Mononuclear cell (primary cell): ENCODE data around the gene SCLT1. TPM values are rescaled to one million over a fixed set of nuclear protein-coding genes. Genes with fewer than 3 reads are reported as not detected.

Experiments used
- H3K27me3 ChIP-seq: 2 replicates; pipeline ENCODE4 v1.6.0; 2011; ENCODE audit warnings: low read length, control low read depth; ENCODE audit not compliant: insufficient read depth
- H3K4me1 ChIP-seq: 2 replicates; pipeline ENCODE4 v1.5.1; 2011; ENCODE audit warnings: mild to moderate bottlenecking, low read length, control low read depth; ENCODE audit not compliant: insufficient read depth
- H3K4me3 ChIP-seq: 2 replicates; pipeline ENCODE4 v1.5.1; 2011; ENCODE audit warnings: mild to moderate bottlenecking, low read length, moderate library complexity
- H3K9me3 ChIP-seq: 2 replicates; pipeline ENCODE4 v1.5.1; 2011; ENCODE audit warnings: low read depth, mild to moderate bottlenecking, control low read depth, low read length
- total RNA-seq: library from RNA; depleted of rRNA; stranded (reverse); fragments of >200 nt; gene quantifications from one replicate; pipeline ENCODE4 v1.2.3, GENCODE V29; 2012

Gene SCLT1
- total RNA-seq, 1 donor = 48.4 TPM

DNA sequence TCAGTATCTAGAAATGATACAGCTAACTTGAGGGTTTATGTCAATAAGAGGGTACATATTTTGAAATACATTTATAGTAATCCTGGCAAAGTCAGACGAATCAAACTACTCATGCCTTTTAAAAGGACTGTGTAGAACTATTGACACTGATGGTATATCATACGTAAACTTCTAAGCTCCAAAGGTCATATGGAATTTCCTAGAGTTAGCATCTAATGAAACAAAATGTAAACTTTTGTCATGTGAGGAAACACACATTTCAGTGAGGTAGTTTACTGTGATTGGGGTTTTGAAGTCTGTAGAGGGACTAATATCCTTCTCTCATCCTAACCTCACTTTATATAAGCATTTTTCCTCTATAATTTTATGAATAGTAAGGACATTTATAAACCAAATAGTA lies 138.4 kb downstream of the SCLT1 start:
- H3K27me3 ChIP-seq = no peaks in the 10 kb centered on the region
- H3K4me1 ChIP-seq = peaks cover 10% of the 10 kb centered on the region
- no peaks in the 10 kb centered on the region for H3K9me3 ChIP-seq
- H3K4me3 ChIP-seq = no peak overlapping the region

DNA sequence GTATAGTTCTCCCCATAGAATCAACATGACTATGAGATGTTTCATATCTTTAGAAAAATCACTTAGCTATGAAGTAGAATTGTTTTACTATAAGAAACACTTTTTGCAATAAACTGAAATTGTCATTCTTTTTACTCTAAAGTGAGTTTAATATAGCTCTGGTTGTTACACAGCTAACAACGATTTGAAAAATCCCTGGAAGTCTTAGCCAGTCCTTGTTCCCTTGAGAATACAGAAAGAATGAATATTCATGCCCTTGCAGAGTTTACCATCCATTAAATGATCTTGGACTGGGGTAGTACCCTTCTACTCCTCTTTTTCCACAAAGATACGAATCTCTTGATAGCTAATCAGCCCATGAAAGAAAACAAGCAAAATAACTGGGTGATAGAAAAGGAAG lies 142.0 kb downstream of the SCLT1 start:
- H3K4me3 ChIP-seq = no peak overlapping the region
- no peaks in the 10 kb centered on the region for H3K4me1 ChIP-seq

DNA sequence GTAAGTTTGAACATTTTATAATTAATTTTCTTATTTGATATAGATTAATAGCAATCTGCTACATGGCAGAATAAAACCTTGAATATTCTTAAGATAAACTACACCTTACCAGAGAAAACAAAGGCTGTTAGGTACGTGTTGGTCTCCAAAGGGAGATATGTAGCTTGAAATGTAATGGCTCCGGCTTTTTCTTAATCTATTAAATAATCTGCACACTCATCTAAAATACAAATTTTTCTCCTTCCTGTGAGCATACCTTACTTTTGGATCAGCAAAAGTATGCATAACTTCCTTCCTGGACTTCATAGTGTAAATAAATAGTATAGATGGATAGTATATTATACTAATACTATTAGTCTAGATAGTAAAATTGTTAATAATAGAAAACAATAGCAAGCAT lies 142.5 kb downstream of the SCLT1 start:
- no peaks in the 10 kb centered on the region for H3K27me3 ChIP-seq
- no peak overlapping the region for H3K4me3 ChIP-seq
- no peaks in the 10 kb centered on the region for H3K4me1 ChIP-seq
- H3K9me3 ChIP-seq = no peaks in the 10 kb centered on the region

More for the DNA sequence above, 142.0 kb downstream of the SCLT1 start:
- no peaks in the 10 kb centered on the region for H3K27me3 ChIP-seq
- H3K9me3 ChIP-seq = no peaks in the 10 kb centered on the region

DNA sequence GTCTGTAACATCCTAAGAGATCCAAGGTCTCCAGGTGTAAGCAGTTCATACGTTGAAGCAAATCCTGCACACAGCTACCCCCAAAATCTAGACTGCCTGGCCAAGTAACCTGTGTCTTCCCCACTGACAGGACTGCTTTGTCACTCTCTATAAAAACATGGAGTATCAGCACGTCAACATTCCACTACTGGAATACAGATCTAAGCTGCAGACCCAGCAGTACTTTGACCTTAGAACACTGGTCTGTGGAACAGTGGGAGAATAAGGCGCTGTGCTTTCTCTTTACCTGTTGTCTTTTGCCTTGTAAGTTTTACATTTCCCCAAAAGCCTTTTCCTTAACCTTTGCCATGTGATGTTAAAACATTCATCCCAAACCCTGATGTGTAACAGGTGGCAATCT lies 146.4 kb downstream of the SCLT1 start:
- no peaks in the 10 kb centered on the region for H3K27me3 ChIP-seq
- no peak overlapping the region for H3K4me3 ChIP-seq
- no peaks in the 10 kb centered on the region for H3K4me1 ChIP-seq
- H3K9me3 ChIP-seq = no peaks in the 10 kb centered on the region

DNA sequence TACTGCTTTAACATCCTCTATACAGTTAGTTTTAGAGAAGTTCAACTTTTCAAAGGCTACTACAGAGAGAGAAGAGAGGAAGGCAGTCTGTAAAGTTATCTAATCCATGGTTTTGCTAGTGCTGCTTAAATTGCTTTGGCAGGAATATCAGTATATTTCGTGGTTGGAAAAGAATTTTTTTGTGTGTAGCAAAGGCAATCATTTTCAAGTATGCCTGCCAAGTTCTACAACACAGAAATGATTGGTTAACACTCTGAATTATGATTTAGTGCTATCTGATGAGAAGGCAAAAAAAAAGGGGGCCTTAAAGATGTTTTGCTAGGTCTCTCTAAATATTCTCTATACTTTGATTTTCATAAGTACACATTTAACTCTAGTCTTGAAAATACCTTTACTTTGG lies 150.7 kb downstream of the SCLT1 start:
- H3K4me3 ChIP-seq = no peak overlapping the region
- no peaks in the 10 kb centered on the region for H3K9me3 ChIP-seq
- H3K4me1 ChIP-seq = no peaks in the 10 kb centered on the region
- H3K27me3 ChIP-seq = no peaks in the 10 kb centered on the region

DNA sequence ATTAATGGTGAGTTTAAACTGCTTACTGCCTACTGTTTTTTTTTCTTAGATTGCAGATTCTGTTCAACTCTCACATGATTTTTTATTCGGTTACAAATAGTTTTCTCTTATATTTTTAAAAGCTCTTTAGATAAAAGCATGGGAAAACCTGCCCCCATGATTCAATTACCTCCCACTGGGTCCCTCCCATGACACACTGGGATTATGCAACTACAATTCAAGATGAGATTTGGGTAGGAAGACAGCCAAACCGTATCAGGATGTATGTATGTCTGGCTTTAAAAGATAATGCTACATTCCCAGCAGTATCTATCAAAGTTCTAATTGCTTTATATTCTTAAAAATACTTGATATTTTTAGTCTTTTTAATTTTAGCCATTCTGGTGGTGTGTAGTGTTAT lies 152.4 kb downstream of the SCLT1 start:
- Histone ChIP-seq H3K9me3 (no peaks in the 10 kb centered on the region), H3K27me3 (no peaks in the 10 kb centered on the region), H3K4me3 (no peak overlapping the region), H3K4me1 (no peaks in the 10 kb centered on the region)

DNA sequence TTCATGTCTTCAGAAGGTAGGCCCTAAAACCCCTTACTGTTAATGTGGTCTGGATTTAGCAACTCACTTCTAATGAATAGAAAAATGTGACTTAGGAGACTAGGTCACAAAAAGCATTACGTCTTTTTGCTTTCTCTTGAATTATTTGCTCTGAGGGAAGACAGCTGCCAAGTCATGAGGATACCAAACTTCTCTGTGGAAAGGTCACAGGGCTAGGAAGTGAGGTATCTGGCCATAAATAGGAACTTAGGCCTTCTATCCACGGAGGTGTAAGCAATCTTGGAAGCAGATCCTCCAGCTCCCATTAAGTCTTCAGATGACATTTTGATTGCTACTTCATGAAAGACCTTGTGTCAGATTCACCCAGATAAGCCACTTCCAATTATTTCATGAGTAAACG lies 163.3 kb downstream of the SCLT1 start:
- Histone ChIP-seq H3K9me3 (no peaks in the 10 kb centered on the region), H3K27me3 (no peaks in the 10 kb centered on the region), H3K4me3 (no peak overlapping the region), H3K4me1 (no peaks in the 10 kb centered on the region)

DNA sequence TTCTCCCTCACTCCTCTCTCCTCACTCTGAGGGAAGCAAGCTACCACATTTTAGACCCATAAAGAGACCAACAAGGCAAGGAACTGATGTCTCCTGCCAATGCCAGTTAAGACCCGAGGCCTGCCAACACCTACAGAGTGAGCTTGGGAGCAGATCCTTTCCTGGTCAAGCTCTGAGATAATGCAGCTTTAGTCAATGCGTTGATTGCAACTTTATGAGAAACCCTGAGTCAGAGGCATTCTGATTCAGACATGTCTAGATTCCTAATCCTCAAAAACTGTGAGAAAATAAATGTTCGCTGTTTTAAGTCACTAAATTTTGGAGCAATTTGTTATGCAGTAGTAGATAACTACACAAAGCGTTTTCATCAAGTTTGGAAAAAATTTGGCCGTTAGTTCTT lies 168.4 kb downstream of the SCLT1 start:
- H3K4me3 ChIP-seq = no peak overlapping the region
- H3K9me3 ChIP-seq = no peaks in the 10 kb centered on the region

DNA sequence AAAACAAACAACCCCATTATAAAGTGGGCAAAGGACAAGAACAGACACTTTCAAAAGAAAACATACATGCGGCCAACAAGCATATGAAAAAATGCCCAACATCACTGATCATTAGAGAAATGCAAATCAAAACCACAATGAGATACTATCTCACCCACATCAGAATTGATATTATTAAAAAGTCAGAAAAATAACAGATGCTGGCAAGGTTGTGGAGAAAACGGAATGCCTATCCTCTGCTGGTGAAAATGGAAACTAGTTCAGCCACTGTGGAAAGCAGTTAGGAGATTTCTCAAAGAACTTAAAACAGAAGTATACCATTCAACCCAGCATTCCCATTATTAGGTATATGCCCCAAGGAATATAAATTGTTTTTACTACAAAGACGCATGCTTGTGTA lies 171.4 kb downstream of the SCLT1 start:
- H3K9me3 ChIP-seq = no peaks in the 10 kb centered on the region
- no peaks in the 10 kb centered on the region for H3K27me3 ChIP-seq
- peaks cover 16% of the 10 kb centered on the region for H3K4me1 ChIP-seq
- H3K4me3 ChIP-seq = no peak overlapping the region

More for the DNA sequence above, 168.4 kb downstream of the SCLT1 start:
- Histone ChIP-seq H3K27me3 (no peaks in the 10 kb centered on the region), H3K4me1 (no peaks in the 10 kb centered on the region)

DNA sequence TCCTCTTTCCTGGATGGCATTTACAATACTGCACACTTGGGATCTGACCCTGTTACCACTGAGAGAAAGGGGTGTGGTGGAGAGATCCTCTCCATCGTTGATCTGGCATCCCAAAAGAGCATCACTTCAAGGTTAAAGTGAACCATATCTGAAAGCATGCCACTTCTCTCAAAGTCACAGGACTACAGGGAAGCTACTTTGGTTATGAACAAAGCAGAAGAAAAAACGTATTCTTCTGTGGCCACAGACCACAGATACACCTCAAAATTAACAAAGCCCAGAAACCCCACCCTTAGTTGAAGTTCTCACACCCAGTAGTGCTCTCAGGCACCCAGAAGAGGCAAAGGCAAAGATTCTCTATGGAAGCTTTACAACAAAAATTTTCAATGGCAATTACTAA lies 175.6 kb downstream of the SCLT1 start:
- H3K4me3 ChIP-seq = no peak overlapping the region
- H3K4me1 ChIP-seq = peaks cover 47% of the 10 kb centered on the region
- no peaks in the 10 kb centered on the region for H3K9me3 ChIP-seq
- H3K27me3 ChIP-seq = no peaks in the 10 kb centered on the region

DNA sequence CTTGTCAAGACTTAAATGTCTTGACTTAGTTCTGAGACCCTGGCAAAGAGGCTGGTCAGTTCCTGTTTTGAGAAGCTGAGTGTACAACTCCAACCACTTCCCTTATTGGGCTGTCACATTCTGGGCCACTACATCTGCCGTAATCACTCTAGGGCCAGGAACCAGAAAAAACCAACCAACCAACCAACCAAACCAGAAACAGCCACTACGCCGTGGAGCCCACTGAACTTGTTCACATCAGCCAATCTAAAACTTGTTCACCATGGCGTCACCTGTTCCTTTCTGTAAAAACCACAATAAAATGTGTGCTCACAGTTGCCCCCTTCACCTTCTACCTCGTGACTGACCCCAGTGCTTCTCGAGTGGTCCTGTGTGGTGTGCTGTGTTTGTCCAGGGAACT lies 176.5 kb downstream of the SCLT1 start:
- H3K4me1 ChIP-seq = peaks cover 55% of the 10 kb centered on the region

DNA sequence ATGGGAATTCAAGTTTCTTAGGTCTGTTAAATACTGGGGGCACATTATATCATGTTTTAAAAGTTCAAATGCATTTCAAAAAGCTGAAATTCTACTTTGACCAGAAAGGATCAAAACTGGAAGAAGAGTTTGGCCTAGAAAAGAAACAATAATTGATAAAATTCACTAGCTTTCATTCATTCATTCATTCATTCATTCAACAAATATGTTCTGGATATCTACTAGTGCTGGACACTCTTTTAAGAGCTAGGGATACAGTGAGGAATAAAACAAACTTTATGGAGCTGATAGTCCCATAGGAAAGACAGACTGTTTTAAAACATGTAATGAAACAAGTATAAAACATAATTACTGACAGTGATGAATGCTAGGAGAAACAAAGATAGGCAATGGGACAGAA lies 177.8 kb downstream of the SCLT1 start:
- Histone ChIP-seq H3K9me3 (no peaks in the 10 kb centered on the region), H3K27me3 (no peaks in the 10 kb centered on the region), H3K4me3 (no peak overlapping the region), H3K4me1 (peaks cover 55% of the 10 kb centered on the region)

More for the DNA sequence above, 176.5 kb downstream of the SCLT1 start:
- Histone ChIP-seq H3K4me3 (no peak overlapping the region), H3K27me3 (no peaks in the 10 kb centered on the region), H3K9me3 (no peaks in the 10 kb centered on the region)

DNA sequence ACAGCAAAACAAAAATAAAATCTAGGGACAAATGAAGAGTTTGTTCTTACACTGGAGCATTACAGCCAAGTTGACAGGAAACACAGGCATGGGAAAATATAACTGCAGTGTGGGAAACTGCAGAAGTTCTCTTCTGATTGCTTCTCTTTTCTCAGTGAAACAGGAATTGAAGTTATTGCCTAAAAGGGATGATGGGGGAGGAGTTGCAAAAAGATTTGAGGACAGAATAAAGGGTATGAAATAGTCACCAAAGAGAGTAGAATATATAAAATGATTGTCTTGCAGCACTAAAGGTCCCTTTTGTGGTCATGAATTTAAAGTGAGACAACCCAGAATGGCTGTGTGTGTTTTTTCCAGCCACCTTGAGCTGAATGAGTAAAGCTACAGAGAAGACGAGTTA lies 180.1 kb downstream of the SCLT1 start:
- Histone ChIP-seq H3K27me3 (no peaks in the 10 kb centered on the region), H3K4me1 (peaks cover 52% of the 10 kb centered on the region), H3K4me3 (no peak overlapping the region), H3K9me3 (no peaks in the 10 kb centered on the region)

DNA sequence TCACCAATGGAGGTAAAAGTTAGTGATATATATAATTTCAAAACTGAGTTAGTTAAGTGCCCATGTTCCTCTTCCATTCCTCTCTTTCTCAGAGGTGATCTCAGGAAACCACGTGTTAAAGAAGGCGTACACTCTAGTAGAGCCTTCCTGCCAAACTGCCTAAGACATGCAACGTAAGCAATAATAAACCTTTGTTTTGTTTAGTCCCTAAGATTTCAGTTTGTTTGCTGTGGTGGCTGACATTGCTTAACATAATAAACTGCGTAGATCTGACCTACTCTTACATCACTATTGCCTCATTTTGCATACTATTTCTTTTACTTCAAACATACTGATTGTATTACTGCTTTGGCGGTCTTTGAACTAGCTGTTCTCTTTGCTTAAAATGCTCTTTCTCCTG lies 184.6 kb downstream of the SCLT1 start:
- no peaks in the 10 kb centered on the region for H3K27me3 ChIP-seq
- peaks cover 17% of the 10 kb centered on the region for H3K4me1 ChIP-seq
- H3K4me3 ChIP-seq = no peak overlapping the region
- no peaks in the 10 kb centered on the region for H3K9me3 ChIP-seq

DNA sequence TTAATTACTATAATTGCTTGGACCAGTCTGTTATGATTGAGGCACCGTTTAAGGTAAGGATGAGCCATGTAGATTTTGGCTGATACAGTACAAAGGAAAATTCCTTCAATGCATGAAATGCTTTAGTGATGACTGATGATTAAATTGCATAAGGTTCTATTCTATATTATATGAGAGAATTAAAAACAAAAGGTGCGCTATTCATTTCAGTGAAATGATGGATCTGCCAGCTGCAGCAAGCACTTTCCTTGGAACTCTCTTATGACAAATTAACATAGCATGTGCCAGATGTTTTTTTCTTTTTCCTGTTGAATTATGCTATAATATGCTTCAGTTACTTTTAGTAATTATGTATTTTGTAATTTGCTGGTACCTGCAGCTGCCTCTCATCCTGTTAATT lies 185.4 kb downstream of the SCLT1 start:
- Histone ChIP-seq H3K27me3 (no peaks in the 10 kb centered on the region), H3K9me3 (no peaks in the 10 kb centered on the region), H3K4me3 (no peak overlapping the region), H3K4me1 (peaks cover 9% of the 10 kb centered on the region)

DNA sequence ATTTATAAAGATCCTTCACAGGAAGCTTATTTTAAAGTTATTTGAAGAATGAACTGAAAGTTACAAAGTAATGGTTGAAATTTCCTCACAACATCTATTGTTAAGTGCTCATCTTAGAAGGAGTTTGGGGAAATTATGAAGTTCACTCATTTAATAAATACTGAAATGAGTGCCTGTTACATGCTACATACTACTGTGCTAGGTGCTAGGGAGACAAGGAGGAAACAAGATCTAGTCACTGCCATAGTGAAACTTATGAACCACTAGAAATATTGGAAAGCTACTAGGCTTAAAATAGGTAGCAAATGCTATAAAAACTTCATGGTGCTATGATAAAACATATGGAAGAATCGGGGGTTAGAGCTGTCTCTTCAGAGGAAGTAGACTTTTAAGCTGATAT lies 186.8 kb downstream of the SCLT1 start:
- Histone ChIP-seq H3K4me1 (no peaks in the 10 kb centered on the region), H3K27me3 (no peaks in the 10 kb centered on the region), H3K4me3 (no peak overlapping the region), H3K9me3 (no peaks in the 10 kb centered on the region)

DNA sequence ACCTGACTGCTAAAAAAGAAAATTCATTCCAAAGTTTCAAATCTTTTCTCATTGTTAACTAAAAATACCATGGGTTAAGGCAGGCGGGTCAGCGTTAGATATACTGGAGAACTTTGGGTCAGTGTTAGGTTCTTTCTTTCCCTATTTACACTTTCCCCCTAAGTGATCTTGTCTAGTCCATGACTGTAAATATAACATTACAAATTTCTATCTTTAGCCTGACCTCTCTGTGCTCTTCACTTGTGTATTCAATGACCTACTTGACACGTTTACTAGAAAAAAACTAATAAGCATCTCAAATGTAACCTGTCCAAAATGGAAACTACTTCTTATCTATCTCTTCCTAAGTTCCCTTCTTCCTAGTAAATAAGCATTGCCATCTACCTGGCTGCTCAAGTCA lies 188.5 kb downstream of the SCLT1 start:
- no peaks in the 10 kb centered on the region for H3K9me3 ChIP-seq
- H3K27me3 ChIP-seq = no peaks in the 10 kb centered on the region
- H3K4me3 ChIP-seq = no peak overlapping the region
- no peaks in the 10 kb centered on the region for H3K4me1 ChIP-seq
